ENCODE data around the gene CECR2. TPM values are rescaled to one million over a fixed set of nuclear protein-coding genes. Genes with fewer than 3 reads are reported as not detected.

CECR2 gene
- total RNA-seq, 1 experiment from 2014 or later, result 3.6 TPM

DNA sequence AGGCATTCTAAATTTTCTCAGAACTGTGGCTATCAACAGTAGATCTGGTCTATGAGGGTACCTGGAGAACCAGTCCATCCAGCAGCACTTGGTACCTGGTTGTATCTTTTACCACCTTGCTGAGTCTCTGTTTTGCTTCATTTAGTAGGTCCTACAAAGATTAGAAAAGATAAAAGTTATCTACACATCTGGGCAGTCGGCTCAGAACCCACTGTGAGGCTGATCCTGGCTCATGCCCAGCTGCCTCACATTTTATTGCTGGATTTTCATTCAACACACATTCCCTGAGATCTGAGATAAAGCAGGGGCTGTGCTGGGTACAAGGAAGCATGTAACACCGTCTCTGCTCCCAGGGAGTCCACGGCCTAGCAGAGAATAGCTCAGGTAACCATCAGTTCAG is 231.8 kb downstream of the CECR2 start:
- ChIA-PET POLR2A (no interaction called here), CTCF (interaction anchor here (1.4 kb wide), 1 partner anchor 43 kb away, joined by 3 read pairs; no protein-coding TSS in a partner anchor)
- no peak overlapping the region for H3K4me3 ChIP-seq (ENCODE audit: low read depth in 2 of 2, low read length in 2 of 2)
- ATAC-seq, result peak; percentile 38; the same call in 1 of the 2 replicates
- H3K36me3 ChIP-seq (ENCODE audit: control insufficient read depth, insufficient read depth, low read length), result peaks cover 16% of the 10 kb centered on the region
- intact Hi-C loops (cut with micrococcal nuclease; ENCODE audit: unreplicated experiment) (no loop called here), in situ Hi-C loops (cut with HindIII; ENCODE audit: low pct_unique_long_range_greater_than_20kb, low sequenced_read_pairs) (no loop called here)
- BruUV-seq (replicated peaks), result no TSS peak
- no peaks in the 10 kb centered on the region for H3K9me3 ChIP-seq (ENCODE audit: control insufficient read depth, insufficient read depth, low read depth, low read length)
- H3K27ac ChIP-seq (ENCODE audit: low read length), result 0 out of 2 replicates have a peak overlapping the region, but pooled peaks have one; percentile 4
- H3K27me3 ChIP-seq (ENCODE audit: control insufficient read depth, insufficient read depth, low read length), result no peaks in the 10 kb centered on the region
- TF ChIP-seq POLR2AphosphoS5 (IDR thresholded peaks at IDR 0.05; ENCODE audit: low read depth, low read length), result no peak
- TF ChIP-seq, protein P1, sequence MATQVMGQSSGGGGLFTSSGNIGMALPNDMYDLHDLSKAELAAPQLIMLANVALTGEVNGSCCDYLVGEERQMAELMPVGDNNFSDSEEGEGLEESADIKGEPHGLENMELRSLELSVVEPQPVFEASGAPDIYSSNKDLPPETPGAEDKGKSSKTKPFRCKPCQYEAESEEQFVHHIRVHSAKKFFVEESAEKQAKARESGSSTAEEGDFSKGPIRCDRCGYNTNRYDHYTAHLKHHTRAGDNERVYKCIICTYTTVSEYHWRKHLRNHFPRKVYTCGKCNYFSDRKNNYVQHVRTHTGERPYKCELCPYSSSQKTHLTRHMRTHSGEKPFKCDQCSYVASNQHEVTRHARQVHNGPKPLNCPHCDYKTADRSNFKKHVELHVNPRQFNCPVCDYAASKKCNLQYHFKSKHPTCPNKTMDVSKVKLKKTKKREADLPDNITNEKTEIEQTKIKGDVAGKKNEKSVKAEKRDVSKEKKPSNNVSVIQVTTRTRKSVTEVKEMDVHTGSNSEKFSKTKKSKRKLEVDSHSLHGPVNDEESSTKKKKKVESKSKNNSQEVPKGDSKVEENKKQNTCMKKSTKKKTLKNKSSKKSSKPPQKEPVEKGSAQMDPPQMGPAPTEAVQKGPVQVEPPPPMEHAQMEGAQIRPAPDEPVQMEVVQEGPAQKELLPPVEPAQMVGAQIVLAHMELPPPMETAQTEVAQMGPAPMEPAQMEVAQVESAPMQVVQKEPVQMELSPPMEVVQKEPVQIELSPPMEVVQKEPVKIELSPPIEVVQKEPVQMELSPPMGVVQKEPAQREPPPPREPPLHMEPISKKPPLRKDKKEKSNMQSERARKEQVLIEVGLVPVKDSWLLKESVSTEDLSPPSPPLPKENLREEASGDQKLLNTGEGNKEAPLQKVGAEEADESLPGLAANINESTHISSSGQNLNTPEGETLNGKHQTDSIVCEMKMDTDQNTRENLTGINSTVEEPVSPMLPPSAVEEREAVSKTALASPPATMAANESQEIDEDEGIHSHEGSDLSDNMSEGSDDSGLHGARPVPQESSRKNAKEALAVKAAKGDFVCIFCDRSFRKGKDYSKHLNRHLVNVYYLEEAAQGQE (IDR thresholded peaks at IDR 0.05; ENCODE audit: insufficient read depth in 1 of 2, low read depth in 2 of 2, low read length in 1 of 2), result no peak
- no peak for TF ChIP-seq TCF7L2 (IDR thresholded peaks at IDR 0.05; ENCODE audit: low read depth, low read length)
- TF ChIP-seq, protein P2, sequence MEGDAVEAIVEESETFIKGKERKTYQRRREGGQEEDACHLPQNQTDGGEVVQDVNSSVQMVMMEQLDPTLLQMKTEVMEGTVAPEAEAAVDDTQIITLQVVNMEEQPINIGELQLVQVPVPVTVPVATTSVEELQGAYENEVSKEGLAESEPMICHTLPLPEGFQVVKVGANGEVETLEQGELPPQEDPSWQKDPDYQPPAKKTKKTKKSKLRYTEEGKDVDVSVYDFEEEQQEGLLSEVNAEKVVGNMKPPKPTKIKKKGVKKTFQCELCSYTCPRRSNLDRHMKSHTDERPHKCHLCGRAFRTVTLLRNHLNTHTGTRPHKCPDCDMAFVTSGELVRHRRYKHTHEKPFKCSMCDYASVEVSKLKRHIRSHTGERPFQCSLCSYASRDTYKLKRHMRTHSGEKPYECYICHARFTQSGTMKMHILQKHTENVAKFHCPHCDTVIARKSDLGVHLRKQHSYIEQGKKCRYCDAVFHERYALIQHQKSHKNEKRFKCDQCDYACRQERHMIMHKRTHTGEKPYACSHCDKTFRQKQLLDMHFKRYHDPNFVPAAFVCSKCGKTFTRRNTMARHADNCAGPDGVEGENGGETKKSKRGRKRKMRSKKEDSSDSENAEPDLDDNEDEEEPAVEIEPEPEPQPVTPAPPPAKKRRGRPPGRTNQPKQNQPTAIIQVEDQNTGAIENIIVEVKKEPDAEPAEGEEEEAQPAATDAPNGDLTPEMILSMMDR (IDR thresholded peaks at IDR 0.05), result no peak
- TF ChIP-seq SIN3A (IDR thresholded peaks at IDR 0.05; ENCODE audit: borderline replicate concordance, insufficient read depth, low read depth, low read length), result no peak
- no peak for DNase-seq (ENCODE audit: low read depth, low spot score)
- H3K4me1 ChIP-seq (ENCODE audit: control insufficient read depth, insufficient read depth, low read length), result no peaks in the 10 kb centered on the region; the same call in 1 of the 2 replicates

DNA sequence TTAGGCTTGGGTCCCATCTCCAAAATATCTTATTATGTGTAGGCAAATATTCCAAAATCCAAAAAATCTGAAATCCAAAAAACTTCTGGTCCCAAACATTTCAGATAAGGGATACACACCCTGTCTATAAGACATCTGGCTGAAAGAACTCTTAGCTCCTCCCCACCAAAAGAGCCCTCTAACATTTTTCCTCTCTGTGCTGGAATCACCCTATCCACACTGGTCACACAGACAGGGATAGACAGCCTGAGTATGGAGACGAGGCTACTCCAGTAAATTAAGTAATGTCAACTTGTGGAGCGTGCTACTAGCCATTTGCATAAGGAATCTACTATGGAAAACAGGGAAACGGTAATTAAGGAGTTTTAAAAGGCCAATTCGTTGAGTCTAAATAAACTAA is 234.4 kb downstream of the CECR2 start:
- in situ Hi-C loops (cut with HindIII; ENCODE audit: low pct_unique_long_range_greater_than_20kb, low sequenced_read_pairs), result no loop called here

More for the DNA sequence above, 234.4 kb downstream of the CECR2 start:
- intact Hi-C loops (cut with micrococcal nuclease; ENCODE audit: unreplicated experiment), result no loop called here
- ChIA-PET POLR2A (no interaction called here), CTCF (no interaction called here)
- no peak overlapping the region for H3K27ac ChIP-seq (ENCODE audit: low read length)
- no peak for ATAC-seq
- DNase-seq (ENCODE audit: low read depth, low spot score), result no peak
- H3K4me1 ChIP-seq (ENCODE audit: control insufficient read depth, insufficient read depth, low read length), result no peaks in the 10 kb centered on the region; the same call in 1 of the 2 replicates
- peaks cover 20% of the 10 kb centered on the region for H3K36me3 ChIP-seq (ENCODE audit: control insufficient read depth, insufficient read depth, low read length)
- no peak overlapping the region for H3K4me3 ChIP-seq (ENCODE audit: low read depth in 2 of 2, low read length in 2 of 2)
- no peaks in the 10 kb centered on the region for H3K9me3 ChIP-seq (ENCODE audit: control insufficient read depth, insufficient read depth, low read depth, low read length)
- TF ChIP-seq, protein P1 (IDR thresholded peaks at IDR 0.05; ENCODE audit: insufficient read depth in 1 of 2, low read depth in 2 of 2, low read length in 1 of 2), result no peak
- no peak for TF ChIP-seq SIN3A (IDR thresholded peaks at IDR 0.05; ENCODE audit: borderline replicate concordance, insufficient read depth, low read depth, low read length)
- TF ChIP-seq POLR2AphosphoS5 (IDR thresholded peaks at IDR 0.05; ENCODE audit: low read depth, low read length), result no peak
- TF ChIP-seq TCF7L2 (IDR thresholded peaks at IDR 0.05; ENCODE audit: low read depth, low read length), result no peak
- TF ChIP-seq, protein P2 (IDR thresholded peaks at IDR 0.05), result no peak
- BruUV-seq (replicated peaks), result no TSS peak
- no peaks in the 10 kb centered on the region for H3K27me3 ChIP-seq (ENCODE audit: control insufficient read depth, insufficient read depth, low read length)
